ENCODE measurements around the gene EPHA6.

Gene EPHA6

DNA sequence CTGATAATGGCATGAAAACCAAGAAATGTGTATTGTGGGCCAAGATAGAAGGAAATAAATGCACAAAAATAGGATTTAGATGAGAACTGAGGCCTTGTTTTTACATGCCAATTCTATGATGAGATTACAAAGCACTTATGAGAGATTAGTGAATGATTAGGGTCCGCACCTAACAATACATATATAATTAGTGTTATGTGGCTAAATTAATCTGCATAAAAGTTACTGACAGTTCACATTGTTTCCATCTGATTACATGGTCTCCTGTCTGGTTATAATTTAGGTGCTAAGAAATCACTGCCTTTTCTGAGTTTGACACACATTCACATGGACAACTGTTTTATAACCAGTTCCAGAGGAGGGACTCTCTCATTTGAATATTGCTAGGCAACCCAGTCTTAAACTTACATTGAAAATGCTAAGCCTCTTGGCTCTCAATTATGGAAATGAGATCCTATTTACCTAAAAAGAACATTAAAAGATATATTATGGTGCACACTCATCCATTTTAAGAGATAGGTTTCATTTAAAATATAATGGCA lies 833.1 kb downstream of the EPHA6 start:
- DNase-seq (ENCODE audit: low spot score), result no peak

DNA sequence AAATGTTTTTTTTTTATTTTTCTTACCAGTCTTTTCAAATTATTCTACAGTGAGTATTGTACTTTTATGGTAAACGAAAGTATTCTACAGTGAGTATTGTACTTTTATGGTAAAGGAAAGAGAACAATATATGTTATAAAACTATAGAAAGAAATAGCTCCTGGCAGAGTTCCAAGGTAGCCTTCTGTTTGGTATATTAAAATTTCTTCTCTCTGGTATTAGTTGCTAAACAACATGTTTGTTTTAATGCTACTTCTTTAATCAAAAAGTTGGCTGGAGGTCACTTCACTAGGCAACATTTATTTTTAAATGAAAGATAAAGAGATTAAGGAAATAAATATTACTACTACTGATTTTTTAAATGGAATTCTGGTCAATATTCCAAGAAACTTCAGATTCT lies 841.6 kb downstream of the EPHA6 start:
- DNase-seq (ENCODE audit: low spot score), result no peak

- no peak for DNase-seq (ENCODE audit: low spot score)
These were observed 842.2 kb downstream of the EPHA6 start for GRCh38 chr3:97656638-97657037.

DNA sequence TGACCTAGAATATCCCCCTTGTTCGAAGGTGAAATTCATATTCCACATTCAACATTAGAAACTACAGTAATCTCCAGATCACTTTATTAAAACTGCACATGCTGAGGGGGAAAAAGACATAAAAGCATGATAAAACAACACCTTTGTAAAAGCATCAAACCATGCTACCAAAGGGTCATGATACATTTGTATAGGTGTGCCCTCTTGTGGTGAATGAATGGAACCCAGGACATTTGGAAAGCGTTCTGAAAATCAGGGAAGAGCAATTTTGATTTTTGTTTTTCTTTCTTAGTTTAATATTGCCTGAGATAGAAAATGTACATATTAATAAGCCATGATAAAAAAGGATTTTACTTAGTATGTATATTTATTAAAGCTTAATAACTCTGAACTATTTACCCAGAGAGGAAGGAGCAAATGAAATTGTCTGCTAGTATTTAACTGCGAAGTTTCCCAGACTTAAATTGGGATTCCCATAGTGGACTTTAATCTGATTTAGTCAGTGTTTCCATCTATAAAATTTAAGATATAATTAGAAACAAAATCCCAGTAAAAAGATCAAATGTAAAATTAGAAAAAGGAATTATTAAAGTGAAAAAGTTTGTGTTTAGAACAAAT lies 844.4 kb downstream of the EPHA6 start:
- peak; percentile 21 for DNase-seq (ENCODE audit: low spot score)

- DNase-seq (ENCODE audit: low spot score), result no peak
These were observed 847.9 kb downstream of the EPHA6 start for GRCh38 chr3:97662264-97662663.

DNA sequence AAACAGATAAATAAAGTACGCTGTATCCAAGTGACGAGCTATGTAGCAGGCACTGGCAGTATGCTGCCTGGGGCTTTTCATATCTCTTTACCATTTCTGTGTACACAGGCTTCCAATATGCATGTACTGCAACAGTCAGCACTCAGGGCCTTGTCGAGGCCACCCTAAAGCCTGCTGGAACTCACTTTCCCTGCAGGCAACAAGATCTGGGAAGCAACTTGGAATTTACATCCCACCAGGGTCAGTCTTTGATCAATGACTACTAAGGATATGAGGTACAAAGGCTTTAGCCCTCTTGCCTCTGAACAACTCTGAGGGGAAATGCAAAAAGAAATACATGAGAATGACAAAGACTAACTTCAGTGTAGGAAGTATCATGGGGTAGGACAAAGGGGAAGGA lies 848.4 kb downstream of the EPHA6 start:
- no peak for DNase-seq (ENCODE audit: low spot score)

DNA sequence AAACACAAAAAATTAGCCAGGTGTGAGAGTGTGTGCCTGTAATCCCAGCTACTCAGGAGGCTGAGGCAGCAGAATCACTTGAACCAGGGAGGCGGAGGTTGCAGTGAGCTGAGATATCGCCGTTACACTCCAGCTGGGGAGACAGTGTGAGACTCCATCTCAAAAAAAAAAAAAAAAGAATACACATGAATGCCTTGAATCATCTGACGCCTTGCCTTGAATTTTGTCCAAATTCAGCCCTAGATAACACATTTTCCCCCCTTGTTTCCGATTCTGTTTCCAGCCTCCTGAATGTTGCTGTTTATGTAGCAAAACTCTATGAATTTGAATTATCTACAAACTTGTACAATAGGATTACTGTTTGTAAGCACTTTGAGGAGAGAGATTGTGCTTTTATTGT lies 851.5 kb downstream of the EPHA6 start:
- DNase-seq (ENCODE audit: low spot score), result no peak

- DNase-seq (ENCODE audit: low spot score), result no peak
These were observed 856.6 kb downstream of the EPHA6 start for GRCh38 chr3:97670952-97671351.

DNA sequence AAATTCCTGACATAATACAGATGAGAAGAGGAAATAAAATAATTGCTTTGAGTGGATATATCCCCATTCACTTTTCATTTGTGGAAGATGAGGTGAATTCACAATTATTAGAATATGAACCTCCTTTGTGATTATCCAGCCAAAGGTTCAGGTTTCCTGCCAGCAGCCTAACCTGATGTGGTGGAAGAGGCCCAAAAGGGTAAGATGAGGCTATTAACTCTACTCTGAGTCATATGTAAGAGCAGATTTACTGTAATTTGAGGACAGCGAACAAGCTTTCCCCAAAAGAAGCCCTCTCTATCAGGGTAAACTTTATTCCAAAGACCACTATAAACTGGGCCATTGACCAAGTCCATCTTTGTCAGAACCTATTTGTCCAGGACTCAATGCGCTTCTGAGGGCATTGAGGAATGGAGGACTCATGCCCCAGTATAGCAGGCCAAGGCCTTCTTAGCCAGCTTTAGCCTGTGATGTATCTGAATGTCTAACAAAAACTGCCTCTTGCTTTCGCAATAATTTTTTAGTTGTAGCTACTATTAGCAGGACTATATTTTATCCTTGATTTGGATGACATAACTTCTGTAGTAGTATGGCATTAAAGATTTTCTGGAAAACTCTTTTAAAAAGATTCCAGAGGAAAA lies 859.1 kb downstream of the EPHA6 start:
- no peak for DNase-seq (ENCODE audit: low spot score)

DNA sequence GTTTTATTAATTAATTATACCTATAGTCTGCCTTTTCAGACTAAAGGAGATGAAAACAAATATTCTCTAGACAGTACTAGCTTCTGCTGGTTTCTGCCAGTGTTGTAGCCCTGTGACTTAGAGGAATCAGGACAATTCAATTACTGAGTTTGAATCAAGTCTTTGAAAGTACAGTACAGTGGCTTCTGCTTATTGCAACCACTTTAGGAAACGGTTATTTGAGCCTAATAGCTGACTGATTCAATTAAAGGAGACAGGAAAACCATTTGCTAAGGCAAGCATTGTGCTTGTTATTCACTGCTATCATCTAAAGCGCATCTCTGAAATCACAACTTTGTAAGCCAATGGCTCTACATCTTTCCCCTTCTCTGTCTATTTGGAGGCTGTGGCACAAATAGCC lies 860.1 kb downstream of the EPHA6 start:
- no peak for DNase-seq (ENCODE audit: low spot score)

- no peak for DNase-seq (ENCODE audit: low spot score)
These were observed 865.8 kb downstream of the EPHA6 start for GRCh38 chr3:97680210-97680609.

GRCh38 chr3:97680696-97681095 lies 866.3 kb downstream of the EPHA6 start:
- no peak for DNase-seq (ENCODE audit: low spot score)

DNA sequence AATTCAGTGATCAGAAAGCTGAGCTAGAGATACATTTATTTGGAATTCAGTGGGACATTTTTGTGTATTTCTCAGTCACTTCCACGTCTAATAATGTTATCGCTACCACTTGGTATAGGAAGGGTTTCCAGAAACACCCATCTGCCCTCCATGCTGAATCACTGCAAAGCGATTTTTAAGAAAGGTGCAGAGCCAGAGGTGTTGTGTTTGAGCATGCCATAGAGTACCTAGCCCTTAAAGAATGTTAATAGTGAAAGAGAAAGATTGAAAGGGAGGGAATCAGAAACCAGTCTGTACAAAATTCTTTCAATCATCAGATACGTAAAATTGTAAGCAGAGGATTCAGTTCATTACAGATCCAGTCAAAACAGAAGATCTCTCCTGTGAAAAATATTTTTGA lies 870.1 kb downstream of the EPHA6 start:
- DNase-seq (ENCODE audit: low spot score), result no peak

- DNase-seq (ENCODE audit: low spot score), result no peak
These were observed 871.9 kb downstream of the EPHA6 start for GRCh38 chr3:97686258-97686657.

GRCh38 chr3:97687734-97688133 lies 873.3 kb downstream of the EPHA6 start:
- no peak for DNase-seq (ENCODE audit: low spot score)

GRCh38 chr3:97689111-97689510 lies 874.7 kb downstream of the EPHA6 start:
- DNase-seq (ENCODE audit: low spot score), result no peak

GRCh38 chr3:97689962-97690361 lies 875.6 kb downstream of the EPHA6 start:
- no peak for DNase-seq (ENCODE audit: low spot score)

DNA sequence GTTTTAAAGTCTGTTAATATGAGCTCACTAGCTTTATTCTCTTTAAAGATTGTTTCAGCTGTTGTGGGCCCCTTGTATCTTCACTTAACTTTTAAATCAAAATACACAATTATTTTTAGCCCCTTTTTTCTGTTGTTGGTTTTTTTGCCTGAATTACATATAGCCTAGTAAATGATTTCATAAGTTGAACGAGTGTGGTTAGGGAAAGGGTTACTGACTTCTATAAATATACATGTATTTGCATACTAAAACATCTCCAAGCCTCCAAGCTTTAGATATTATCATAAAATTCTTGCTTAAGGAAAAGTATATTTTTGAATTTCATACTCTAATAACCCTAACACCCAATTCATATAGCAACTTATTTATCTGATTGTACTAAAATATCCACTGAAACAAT lies 877.0 kb downstream of the EPHA6 start:
- no peak for DNase-seq (ENCODE audit: low spot score)

DNA sequence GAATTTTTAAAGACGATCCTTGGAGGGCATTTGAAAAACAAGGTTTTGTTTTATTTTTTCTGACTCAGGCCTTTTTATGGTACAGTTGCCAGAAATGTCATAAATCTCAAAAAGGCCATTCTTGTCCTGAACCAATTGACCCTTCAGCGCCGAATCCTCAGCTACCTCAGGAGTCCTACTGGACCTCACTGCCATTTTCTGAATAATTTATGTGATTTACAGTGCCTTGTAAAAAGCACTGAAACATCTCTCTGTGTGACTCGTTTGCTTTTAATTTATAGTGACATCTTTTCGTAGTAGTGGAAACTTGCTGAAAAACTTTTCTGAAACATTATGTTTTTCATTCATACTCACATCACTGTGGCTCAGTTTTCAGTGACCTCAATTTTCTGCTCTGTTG lies 878.0 kb downstream of the EPHA6 start:
- DNase-seq (ENCODE audit: low spot score), result no peak

DNA sequence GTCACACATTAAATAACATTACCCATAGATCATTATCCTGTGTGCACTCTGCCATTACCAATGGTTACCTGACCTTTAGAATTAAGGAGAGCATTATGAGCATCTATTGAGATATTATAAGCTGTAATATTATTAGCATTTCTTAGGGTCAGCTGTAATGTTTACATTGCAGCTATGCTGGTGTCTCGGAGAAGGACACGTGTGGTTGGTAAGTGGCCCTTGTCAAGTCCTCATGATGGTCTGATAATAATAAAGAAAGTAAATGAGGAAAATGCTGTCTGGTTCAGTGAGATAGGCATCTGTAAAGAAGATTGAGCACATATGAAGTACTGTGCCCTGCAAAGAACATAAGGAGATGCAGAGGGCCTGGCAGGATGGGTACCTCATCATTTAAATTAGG lies 878.4 kb downstream of the EPHA6 start:
- no peak for DNase-seq (ENCODE audit: low spot score)

GRCh38 chr3:97694876-97695275 lies 880.5 kb downstream of the EPHA6 start:
- DNase-seq (ENCODE audit: low spot score), result no peak

DNA sequence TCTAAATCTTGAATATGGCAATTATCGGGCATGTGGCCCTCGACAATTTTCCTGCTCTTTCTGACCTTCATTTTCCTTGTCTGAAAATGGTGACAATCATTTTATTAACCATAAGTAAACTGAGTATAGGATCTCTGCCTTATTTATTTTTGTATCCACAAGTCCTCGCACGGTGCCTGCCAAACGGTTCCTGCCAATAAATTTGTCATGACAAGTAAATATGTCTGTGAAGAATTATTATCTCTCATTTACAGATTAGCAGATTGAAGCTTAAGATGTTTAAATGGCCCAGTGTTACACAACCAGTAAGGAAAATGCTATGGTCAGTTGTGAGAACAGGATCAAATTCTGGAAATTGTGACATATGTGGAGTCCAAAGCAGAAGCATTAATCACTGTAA lies 884.3 kb downstream of the EPHA6 start:
- DNase-seq (ENCODE audit: low spot score), result no peak

- DNase-seq (ENCODE audit: low spot score), result no peak
These were observed 885.5 kb downstream of the EPHA6 start for GRCh38 chr3:97699889-97700288.

- peak; percentile 29 for DNase-seq (ENCODE audit: low spot score)
These were observed 891.4 kb downstream of the EPHA6 start for GRCh38 chr3:97705764-97706163.

All from Ammon's horn (tissue), 1 donor.